ENCODE measurements around the gene SLC2A8. TPM values are rescaled to one million over a fixed set of nuclear protein-coding genes. Genes with fewer than 3 reads are reported as not detected.
A peak's percentile ranks its signal among the peaks of the same experiment; 100 is the strongest.

Gene SLC2A8
- total RNA-seq, 2 donors from 2014 or later, result 8.8 to 16.5 TPM

GRCh38 chr9:127445851-127446712, 49.1 kb downstream of the SLC2A8 start:
- ATAC-seq, result no peak
- Mint-ChIP-seq H3K27ac (peak overlapping the region; percentile 93 to 94), H3K4me3 (no peak overlapping the region), H3K9me3 (no peaks in the 10 kb centered on the region), H3K27me3 (no peaks in the 10 kb centered on the region), H3K36me3 (peaks cover 58% of the 10 kb centered on the region), H3K4me1 (ENCODE audit: low read depth in 2 of 2) (peaks cover 49 to 53% of the 10 kb centered on the region in 2 donors)
- DNase-seq (ENCODE audit: low spot score), result no peak

- DNase-seq (ENCODE audit: low spot score), result no peak
- Mint-ChIP-seq H3K4me3 (peak overlapping the region; percentile 91), H3K36me3 (peaks cover 58% of the 10 kb centered on the region), H3K4me1 (ENCODE audit: low read depth in 2 of 2) (peaks cover 51 to 53% of the 10 kb centered on the region in 2 donors), H3K27ac (peak overlapping the region; percentile 93 to 94), H3K27me3 (no peaks in the 10 kb centered on the region), H3K9me3 (no peaks in the 10 kb centered on the region)
- no peak for ATAC-seq
These were observed 49.9 kb downstream of the SLC2A8 start for GRCh38 chr9:127446713-127447415.

GRCh38 chr9:127447416-127448111, 50.6 kb downstream of the SLC2A8 start:
- Mint-ChIP-seq H3K27ac (peak overlapping the region; percentile 93 to 94), H3K9me3 (no peaks in the 10 kb centered on the region), H3K27me3 (no peaks in the 10 kb centered on the region), H3K4me3 (peak overlapping the region; percentile 91), H3K4me1 (ENCODE audit: low read depth in 2 of 2) (peaks cover 57 to 58% of the 10 kb centered on the region in 2 donors), H3K36me3 (peaks cover 58% of the 10 kb centered on the region)
- ATAC-seq (no peak), DNase-seq (ENCODE audit: low spot score) (no peak)

- H3K27me3 Mint-ChIP-seq, result no peaks in the 10 kb centered on the region
- peaks cover 57 to 58% of the 10 kb centered on the region in 2 donors for H3K4me1 Mint-ChIP-seq (ENCODE audit: low read depth in 2 of 2)
- peak overlapping the region; percentile 93 to 94 for H3K27ac Mint-ChIP-seq
- peaks cover 58% of the 10 kb centered on the region for H3K36me3 Mint-ChIP-seq
- DNase-seq (ENCODE audit: low spot score) (no peak), ATAC-seq (no peak)
- H3K4me3 Mint-ChIP-seq, result peak overlapping the region; percentile 91
- H3K9me3 Mint-ChIP-seq, result no peaks in the 10 kb centered on the region
These were observed 51.3 kb downstream of the SLC2A8 start for GRCh38 chr9:127448112-127448805.

GRCh38 chr9:127449332-127449966, 52.5 kb downstream of the SLC2A8 start:
- Mint-ChIP-seq H3K4me1 (ENCODE audit: low read depth in 2 of 2) (peaks cover 54% of the 10 kb centered on the region in 2 donors), H3K27me3 (no peaks in the 10 kb centered on the region), H3K36me3 (peaks cover 51% of the 10 kb centered on the region), H3K9me3 (no peaks in the 10 kb centered on the region), H3K4me3 (peak overlapping the region; percentile 91), H3K27ac (peak overlapping the region; percentile 93 to 94)
- ATAC-seq, result no peak
- no peak for DNase-seq (ENCODE audit: low spot score)

- DNase-seq (ENCODE audit: low spot score), result no peak
- peaks cover 43% of the 10 kb centered on the region for H3K36me3 Mint-ChIP-seq
- H3K4me1 Mint-ChIP-seq (ENCODE audit: low read depth in 2 of 2), result peaks cover 48 to 49% of the 10 kb centered on the region in 2 donors
- ATAC-seq, result peak in 1 of 2 donors; percentile 0
- no peaks in the 10 kb centered on the region for H3K27me3 Mint-ChIP-seq
- H3K9me3 Mint-ChIP-seq, result no peaks in the 10 kb centered on the region
- H3K4me3 Mint-ChIP-seq, result peak overlapping the region; percentile 91
- peak overlapping the region; percentile 93 to 94 for H3K27ac Mint-ChIP-seq
These were observed 53.3 kb downstream of the SLC2A8 start for GRCh38 chr9:127450243-127450760.

GRCh38 chr9:127450830-127451607, 54.0 kb downstream of the SLC2A8 start, which contains the start of the genes LRSAM1 and RPL12:
Gene LRSAM1, plus strand, starts transcription at chr9:127451510. Its CDS starts 3,018 bp downstream, at chr9:127454528.
Gene RPL12, minus strand, starts transcription at chr9:127451406. Its CDS starts 89 bp downstream, at chr9:127451317.
- H3K4me3 Mint-ChIP-seq, result peak within 1 kb of the TSS; percentile 91
- peak within 1 kb of the TSS; percentile 93 to 94 for H3K27ac Mint-ChIP-seq
- DNase-seq (ENCODE audit: low spot score), result peak; percentile 96
- peaks cover 45% of the 10 kb centered on the region for H3K36me3 Mint-ChIP-seq
- no peaks in the 10 kb centered on the region for H3K9me3 Mint-ChIP-seq
- ATAC-seq, result peak; percentile 83 to 91
- H3K4me1 Mint-ChIP-seq (ENCODE audit: low read depth in 2 of 2), result peaks cover 54 to 55% of the 10 kb centered on the region in 2 donors
- no peaks in the 10 kb centered on the region for H3K27me3 Mint-ChIP-seq

- ATAC-seq, result no peak
- no peak for DNase-seq (ENCODE audit: low spot score)
- H3K4me3 Mint-ChIP-seq, result peak overlapping the region; percentile 91
- H3K36me3 Mint-ChIP-seq, result peaks cover 40% of the 10 kb centered on the region
- peaks cover 49 to 51% of the 10 kb centered on the region in 2 donors for H3K4me1 Mint-ChIP-seq (ENCODE audit: low read depth in 2 of 2)
- no peaks in the 10 kb centered on the region for H3K9me3 Mint-ChIP-seq
- peak overlapping the region; percentile 93 to 94 for H3K27ac Mint-ChIP-seq
- no peaks in the 10 kb centered on the region for H3K27me3 Mint-ChIP-seq
These were observed 54.6 kb downstream of the SLC2A8 start for GRCh38 chr9:127451608-127451857.

GRCh38 chr9:127451858-127452656, 55.1 kb downstream of the SLC2A8 start:
- no peaks in the 10 kb centered on the region for H3K27me3 Mint-ChIP-seq
- peaks cover 36% of the 10 kb centered on the region for H3K36me3 Mint-ChIP-seq
- peak overlapping the region; percentile 91 for H3K4me3 Mint-ChIP-seq
- DNase-seq (ENCODE audit: low spot score), result no peak
- peak in 1 of 2 donors; percentile 10 for ATAC-seq
- H3K4me1 Mint-ChIP-seq (ENCODE audit: low read depth in 2 of 2), result peaks cover 46 to 48% of the 10 kb centered on the region in 2 donors
- H3K9me3 Mint-ChIP-seq, result no peaks in the 10 kb centered on the region
- peak overlapping the region; percentile 93 to 94 for H3K27ac Mint-ChIP-seq

GRCh38 chr9:127452691-127453090, 55.7 kb downstream of the SLC2A8 start:
- DNase-seq (ENCODE audit: low spot score) (no peak), ATAC-seq (no peak)
- H3K9me3 Mint-ChIP-seq, result no peaks in the 10 kb centered on the region
- peaks cover 32% of the 10 kb centered on the region for H3K36me3 Mint-ChIP-seq
- H3K4me1 Mint-ChIP-seq (ENCODE audit: low read depth in 2 of 2), result peaks cover 41 to 42% of the 10 kb centered on the region in 2 donors
- peak overlapping the region; percentile 91 for H3K4me3 Mint-ChIP-seq
- no peaks in the 10 kb centered on the region for H3K27me3 Mint-ChIP-seq
- H3K27ac Mint-ChIP-seq, result peak overlapping the region; percentile 93 to 94

GRCh38 chr9:127455324-127455992, 58.5 kb downstream of the SLC2A8 start:
- no peaks in the 10 kb centered on the region for H3K9me3 Mint-ChIP-seq
- H3K4me1 Mint-ChIP-seq (ENCODE audit: low read depth in 2 of 2), result peaks cover 16 to 17% of the 10 kb centered on the region in 2 donors
- peaks cover 4% of the 10 kb centered on the region for H3K36me3 Mint-ChIP-seq
- H3K27ac Mint-ChIP-seq, result peak overlapping the region in 1 of 2 donors; percentile 44
- no peak for DNase-seq (ENCODE audit: low spot score)
- no peaks in the 10 kb centered on the region for H3K27me3 Mint-ChIP-seq
- no peak for ATAC-seq
- H3K4me3 Mint-ChIP-seq, result no peak overlapping the region

All from natural killer cell treated with Interleukin-12 subunit alpha and Interleukin-12 subunit beta and Interleukin-15 and Interleukin-18, amount 100 ng/mL, for 72 hours (primary cell).